NCI-H187 treated with DMSO at 0.1 percent for 48 hours (cell line): ENCODE data around the gene TXNL4B.
"Not testable (repeated sequence)": the region's sequence is repeated elsewhere in the genome, so short reads cannot be mapped to it uniquely, and the experiment has no call there.

ENCODE experiments used
- DNase-seq: peaks from one replicate; lab custom pipeline; 2025; lab: John Stamatoyannopoulos, UW

TXNL4B gene

DNA sequence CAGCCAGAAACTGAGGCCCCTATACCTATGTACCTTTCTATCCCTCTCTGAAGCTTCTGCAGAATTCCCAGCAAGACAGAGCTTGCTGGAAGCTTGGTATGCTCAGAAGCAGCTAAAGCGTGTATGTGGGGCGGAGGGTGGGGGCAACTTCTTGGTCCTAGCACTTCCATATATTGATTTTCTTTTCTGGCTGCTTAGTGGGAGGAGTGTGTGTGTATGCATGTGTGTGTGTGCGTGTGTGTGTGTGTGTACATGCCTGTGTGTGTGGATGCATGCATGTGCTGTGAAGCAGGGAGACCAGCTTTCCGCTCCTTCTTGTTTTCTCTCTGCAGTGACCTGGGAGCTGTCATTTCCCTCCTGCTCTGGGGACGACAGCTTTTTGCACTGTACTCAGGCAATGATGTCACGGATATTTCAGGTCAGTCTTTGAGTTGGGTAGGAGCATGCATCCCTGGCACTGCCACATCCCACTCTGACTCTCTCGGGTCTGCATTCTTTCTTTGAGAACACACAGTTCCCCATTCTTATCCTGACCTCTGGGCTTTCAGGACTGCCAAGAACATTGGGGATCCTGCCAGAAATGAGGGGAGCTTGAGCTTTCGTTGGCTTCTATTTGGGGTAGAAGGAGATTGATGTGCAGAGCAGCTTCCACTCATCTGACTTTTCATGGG, 19.7 kb downstream of the TXNL4B start:
- DNase-seq: no peak

DNA sequence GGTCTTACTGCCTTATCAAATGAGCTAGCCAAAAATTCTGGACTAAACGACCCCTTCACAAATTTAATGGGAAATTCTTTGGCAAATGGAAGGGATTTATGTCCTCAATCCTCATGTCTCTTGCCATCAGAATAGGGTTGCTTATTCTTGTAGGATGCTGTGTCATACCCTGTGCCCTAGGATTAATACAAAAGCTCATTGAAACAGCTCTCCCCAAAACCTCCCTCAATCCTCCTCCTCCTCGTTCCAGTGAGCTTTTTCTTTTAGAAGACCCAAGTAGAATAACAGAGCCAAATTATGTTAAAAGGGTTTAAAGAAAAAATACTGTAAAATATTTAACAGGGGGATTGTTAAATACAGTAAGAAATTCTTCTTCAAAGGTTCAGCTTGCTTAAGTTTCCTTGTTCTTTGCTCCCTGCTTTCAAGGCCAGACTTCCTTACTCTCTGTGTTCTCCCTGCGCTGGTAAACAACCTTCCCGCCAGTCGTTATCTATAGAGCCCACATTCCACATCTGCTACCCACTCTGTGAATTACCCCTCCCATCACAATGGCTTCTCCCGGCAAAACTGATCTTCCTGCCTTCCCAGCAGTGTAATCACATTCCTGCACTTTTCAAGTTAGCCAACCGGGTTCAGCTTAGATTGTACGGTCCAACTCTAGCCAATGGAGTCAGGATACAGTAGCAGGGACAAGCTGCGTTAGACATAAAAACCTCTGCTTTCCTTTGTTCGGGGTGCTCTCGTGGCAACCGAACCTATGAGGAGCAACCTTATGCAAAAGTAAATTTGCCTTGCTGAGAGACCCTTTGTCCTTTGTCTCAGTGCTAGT, 20.7 kb downstream of the TXNL4B start:
- no peak for DNase-seq

DNA sequence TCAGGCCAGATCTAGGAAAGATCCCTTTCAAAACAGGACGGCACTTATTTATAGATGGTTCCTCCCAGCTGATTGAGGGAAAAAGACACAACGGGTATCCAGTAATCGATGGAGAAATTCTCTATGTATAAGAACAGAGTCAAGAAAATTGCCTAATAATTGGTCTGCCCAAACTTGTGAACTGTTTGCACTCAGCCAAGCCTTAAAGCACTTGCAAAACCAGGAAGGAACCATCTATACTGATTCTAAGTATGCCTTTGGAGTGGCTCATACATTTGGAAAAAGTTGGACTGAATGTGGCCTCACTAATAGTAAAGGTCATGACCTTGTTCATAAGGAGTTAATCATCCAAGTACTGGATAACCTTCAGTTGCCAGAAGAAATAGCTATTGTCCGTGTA, 24.5 kb downstream of the TXNL4B start:
- DNase-seq: no peak

DNA sequence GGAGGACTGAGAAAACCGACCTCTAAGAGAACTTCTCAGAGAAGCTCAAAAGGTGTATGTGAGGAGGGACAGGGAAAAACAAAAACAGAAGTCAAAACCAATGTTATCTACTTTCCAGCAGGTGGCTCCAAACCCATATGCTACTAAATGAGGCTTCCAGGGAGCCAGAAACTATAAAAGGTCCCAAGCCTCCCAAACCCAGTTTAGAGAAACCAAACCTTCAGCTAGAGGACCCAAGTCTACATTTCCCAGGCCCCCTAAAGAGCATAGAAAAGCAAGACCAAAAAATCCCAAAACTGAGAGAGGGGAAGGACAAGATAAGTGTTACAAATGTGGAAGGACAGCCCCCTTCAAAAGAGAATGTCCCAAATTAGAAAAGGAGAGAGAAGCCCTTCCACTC, 26.7 kb downstream of the TXNL4B start:
- no peak for DNase-seq

DNA sequence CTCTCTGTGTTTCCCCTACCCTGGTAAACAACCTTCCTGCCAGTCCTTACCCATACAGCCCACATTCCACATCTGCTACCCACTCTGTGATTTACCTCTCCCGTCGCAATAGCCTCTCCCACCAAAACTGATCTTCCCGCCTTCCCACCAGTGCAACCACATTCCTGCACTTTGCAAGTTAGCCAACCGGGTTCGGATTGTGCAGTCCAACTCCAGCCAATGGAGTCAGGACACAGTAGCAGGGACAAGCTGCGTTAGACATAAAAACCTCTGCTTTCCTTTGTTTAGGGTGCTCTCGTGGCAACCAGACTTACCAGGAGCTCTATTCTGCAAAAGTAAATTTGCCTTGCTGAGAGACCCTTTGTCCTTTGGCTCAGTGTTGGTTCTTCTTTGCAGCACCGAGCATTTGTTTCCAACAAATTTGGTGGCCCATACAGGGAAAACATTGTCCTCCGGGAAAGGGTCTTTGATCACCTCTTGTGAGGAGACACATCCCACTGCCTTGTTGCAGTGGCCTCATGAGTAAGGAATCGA, 29.0 kb downstream of the TXNL4B start:
- no peak for DNase-seq

DNA sequence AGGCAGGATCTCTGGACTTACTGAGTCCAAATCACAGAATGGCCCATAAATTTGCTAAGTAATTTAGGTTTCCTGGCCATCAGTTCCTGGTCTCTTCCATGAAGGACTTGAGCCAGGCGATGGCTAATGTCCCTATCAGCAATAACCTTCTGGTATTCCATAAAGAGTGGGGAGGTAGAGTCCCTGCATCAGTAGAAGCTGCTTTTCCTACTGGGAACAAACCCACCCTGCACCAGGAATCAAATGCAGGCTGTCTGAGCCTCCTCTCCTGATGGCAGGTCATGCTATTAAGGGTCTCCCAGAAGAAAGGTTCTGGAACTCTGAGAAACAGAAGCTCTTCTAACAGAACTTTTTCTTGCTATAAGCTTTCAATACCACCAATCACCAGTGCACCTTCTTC, 31.9 kb downstream of the TXNL4B start:
- DNase-seq: no peak

DNA sequence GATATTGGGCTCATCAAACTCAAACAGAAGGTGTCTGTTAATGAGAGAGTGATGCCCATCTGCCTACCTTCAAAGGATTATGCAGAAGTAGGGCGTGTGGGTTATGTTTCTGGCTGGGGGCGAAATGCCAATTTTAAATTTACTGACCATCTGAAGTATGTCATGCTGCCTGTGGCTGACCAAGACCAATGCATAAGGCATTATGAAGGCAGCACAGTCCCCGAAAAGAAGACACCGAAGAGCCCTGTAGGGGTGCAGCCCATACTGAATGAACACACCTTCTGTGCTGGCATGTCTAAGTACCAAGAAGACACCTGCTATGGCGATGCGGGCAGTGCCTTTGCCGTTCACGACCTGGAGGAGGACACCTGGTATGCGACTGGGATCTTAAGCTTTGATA, 33.0 kb downstream of the TXNL4B start:
- no peak for DNase-seq

DNA sequence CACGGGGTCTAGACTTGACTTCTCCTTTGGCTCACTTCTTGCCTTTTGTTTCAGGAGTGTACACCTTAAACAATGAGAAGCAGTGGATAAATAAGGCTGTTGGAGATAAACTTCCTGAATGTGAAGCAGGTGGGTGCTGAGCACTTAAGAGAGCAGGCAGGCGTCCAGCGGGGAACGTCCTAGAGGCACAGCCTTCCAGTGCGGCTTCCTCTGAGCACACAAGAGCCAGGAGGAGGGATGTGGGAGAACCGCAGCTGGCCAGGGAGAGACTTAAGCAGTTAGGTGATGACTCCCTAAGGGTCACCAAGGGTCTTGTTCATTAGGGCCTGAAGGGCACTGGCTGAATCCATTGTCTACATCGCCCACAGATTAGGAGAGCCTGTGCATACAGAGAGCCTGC, 34.4 kb downstream of the TXNL4B start:
- DNase-seq: not testable (repeated sequence)

DNA sequence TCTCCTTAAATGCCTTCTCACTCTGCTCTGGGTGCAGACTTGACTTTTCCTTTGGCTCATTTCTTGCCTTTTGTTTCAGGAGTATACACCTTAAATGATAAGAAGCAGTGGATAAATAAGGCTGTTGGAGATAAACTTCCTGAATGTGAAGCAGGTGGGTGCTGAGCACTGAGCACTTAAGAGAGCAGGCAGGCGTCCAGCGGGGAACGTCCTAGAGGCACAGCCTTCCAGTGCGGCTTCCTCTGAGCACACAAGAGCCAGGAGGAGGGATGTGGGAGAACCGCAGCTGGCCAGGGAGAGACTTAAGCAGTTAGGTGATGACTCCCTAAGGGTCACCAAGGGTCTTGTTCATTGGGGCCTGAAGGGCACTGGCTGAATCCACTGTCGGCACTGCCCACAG, 36.1 kb downstream of the TXNL4B start:
- DNase-seq: not testable (repeated sequence)

DNA sequence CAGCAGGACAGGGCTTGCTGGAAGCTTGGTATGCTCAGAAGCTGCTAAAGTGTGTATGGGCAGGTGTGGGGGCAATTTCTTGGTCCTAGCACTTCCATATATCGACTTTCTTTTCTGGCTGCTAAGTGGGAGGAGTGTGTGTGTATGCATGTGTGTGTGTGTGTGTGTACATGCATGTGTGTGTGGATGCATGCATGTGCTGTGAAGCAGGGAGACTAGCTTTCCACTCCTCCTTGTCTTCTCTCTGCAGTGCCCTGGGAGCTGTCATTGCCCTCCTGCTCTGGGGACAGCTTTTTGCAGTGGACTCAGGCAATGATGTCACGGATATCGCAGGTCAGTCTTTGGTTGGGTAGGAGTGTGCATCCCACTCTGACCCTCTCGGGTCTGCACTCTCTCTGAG, 37.5 kb downstream of the TXNL4B start:
- no peak for DNase-seq

DNA sequence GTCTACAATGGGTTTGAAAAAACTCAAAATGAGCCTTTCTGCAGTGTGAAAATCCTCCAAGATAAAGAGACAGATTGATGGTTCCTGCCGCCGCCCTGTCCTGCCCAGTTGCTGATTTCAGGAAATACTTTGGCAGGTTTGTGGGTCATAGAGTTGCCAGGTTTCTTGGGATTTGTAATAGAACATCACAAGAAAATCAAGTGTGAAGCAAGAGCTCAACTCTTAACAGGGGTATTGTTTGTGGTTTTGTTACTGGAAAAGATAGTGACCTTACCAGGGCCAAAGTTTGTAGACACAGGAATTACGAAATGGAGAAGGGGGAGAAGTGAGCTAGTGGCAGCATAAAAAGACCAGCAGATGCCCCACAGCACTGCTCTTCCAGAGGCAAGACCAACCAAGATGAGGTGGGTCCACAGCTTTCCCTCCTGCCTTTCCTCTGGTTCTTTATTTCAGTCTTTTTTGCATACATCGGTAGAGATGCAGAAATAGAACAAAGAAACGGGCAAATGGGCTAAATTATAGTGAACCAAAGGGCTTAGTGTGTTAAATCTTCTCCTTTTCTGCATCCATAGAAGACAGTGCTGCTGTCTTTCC, 39.1 kb downstream of the TXNL4B start, which contains the start of gene HP:
TSS of gene HP (plus strand) at position 252 of the 594 bp plus-strand sequence. CDS start at position 400, 148 bp downstream.
- not testable (repeated sequence) for DNase-seq

DNA sequence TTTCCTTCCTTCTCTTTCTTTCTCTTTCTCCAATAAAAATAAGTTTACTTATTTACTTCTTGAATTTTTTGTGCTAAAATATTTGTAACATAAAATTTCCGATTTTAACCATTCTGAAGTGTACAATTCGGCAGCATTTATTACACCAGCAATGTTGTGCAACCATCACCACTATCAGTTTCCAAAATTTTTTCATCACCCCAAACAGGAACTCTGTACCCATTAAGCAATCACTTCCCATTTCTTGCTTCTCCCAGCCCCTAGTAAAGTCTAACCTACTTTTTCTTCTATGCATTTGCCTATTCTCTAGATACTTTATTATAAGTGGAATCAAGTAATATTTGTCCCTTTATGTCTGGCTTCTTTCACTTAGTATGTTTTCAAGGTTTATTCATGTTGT, 41.6 kb downstream of the TXNL4B start:
- no peak for DNase-seq

DNA sequence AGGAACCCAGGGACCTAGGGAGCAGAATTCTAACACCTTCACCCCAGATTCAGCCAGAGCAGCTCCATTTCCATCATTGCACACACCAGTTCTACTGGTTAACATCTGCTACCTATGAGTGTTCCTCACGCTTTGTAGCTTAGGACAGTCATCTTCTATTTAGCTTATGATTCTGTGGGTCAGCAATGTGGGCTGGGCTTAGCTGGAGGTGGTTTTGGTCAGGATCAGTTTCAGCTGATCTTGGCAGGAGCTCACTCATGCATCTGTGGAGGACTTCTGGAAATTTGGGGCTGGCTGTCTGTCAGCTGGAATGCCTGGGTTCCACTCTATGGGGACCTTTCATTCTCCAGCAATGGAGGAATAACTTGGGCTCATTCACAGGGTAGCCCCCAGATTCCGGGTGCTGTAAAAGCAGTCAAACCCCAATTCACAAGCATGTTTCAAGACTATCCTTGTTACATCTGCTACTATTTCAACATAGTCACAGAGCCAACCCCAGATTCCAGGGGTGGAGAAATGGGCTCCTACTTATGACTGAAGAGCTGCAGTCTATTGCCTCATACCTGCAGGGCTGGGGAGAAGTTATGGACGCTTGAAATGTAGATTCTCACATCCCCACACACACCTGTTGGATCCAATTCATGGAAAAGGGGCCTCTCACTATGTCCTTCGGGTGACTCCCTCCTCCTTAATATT, 42.5 kb downstream of the TXNL4B start:
- DNase-seq: no peak

DNA sequence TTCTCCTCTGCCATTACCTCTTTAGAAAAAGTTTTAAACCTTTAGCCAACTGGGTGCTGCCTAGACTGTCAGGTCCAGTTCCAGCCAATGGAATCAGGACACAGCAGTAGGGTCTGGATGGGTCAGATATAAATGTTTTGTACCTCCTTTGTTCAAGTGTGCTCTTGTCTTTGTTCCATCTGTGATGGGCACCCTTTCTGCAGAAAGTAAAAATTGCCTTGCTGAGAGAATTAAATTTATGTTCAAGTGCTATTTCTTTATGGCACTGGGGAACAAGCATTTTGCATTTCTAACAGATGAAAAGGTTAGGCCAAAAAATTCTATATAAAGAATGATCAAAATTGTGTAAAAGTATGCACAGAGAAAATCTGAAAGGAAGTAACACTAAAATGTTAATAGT, 44.3 kb downstream of the TXNL4B start:
- DNase-seq: no peak

DNA sequence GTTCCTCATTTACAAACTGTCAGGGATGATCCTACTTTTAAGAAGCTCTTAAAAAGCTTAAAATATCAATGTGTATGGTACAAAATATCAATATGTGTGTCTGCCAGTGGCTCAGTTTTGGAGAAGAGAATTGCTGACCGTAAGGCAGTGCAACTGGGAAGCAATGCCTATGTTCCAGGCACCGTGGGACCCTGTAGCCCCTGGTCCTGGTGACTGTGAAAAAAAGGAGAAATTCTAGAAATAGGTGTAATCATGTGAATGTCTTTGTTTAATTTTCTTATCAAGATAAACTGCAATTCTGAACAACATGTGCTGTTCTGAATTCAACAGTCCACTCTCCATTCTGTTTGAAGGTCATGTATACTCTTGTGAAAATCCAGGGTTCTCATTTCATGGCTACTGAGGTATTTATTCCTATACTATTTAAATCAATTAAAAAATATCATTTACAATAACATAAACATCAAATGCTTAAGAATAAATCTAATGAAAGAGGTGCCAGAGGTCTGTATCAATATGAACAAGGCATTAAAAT, 48.5 kb downstream of the TXNL4B start:
- DNase-seq: no peak

DNA sequence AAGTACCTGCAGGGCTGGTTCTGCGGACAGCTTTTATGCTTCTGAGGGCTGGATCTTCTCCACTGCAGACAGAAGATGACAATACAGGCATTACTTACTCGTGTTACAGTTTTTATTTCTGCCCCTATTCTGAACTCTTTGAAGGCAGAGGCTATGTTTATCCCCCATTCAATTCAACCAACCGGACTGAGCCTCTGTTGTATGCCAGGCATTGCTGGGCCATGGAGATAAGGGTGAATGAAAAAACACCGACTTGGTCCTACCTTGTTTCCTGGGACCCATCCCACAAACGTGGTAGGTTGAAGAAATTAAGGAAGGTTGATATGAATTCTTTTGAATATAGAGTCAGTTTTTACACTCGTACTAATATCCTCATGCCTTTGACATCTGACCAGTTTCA, 49.1 kb downstream of the TXNL4B start:
- no peak for DNase-seq

DNA sequence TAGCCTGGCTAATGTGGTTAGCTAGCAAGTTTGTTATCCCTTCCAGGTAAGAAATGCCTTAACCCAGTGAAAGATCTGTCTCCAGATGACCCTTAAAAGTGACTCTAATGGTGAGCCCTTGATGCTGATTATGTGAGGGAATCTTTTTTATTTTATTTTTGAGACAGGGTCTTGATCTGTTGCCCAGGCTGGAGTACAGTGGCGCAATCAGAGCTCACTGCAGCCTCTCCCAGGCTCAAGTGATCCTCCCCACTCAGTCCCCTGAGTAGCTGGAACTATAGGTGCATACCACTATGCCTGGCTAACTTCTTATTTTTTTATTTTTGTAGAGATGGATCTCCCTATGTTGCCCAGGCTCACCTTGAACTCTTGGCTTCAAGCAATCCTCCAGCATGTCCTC, 49.9 kb downstream of the TXNL4B start:
- DNase-seq: no peak

DNA sequence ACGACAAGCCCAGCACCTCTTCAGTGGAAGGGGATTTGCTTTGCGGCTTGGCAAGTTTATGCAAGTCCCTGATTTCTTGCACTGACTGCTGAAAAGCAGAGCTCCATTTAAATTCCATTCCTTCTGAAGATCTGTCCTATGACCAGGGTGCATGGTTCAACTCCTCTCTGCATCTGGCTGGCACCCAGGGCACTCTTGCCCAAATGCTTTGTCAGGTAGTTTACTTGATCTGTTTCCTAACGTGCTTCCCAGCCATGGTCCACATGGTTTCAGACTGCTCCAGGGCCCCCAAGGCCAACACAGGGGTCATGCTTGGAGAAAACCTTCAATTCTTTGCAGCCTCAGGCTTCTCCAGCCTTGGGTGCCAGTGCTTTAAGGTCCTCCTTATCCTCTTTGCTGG, 50.4 kb downstream of the TXNL4B start:
- no peak for DNase-seq

DNA sequence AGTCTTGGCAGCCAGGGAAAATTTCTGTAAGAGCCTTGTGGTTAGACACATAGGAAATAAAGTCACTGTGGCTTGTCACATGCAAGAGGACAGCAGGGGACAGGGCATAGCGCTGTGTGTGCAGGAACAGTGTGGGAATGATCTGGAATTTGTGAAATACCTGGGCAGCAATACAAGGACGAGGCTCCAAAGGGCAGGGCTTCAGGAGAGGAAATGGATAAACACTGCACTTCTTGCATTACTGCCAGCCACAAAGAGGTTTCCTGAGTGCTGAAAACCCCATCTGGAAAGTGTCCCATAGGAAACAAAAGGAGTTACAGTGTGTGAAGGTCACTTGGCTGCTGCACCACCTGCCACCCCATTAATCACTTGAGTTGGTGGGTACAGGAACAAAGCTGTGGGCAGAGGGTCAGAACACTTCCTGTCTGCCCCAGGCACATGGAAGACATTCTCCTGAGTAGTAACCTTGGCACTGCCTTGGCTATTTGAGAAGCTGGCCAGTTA, 51.2 kb downstream of the TXNL4B start:
- no peak for DNase-seq

DNA sequence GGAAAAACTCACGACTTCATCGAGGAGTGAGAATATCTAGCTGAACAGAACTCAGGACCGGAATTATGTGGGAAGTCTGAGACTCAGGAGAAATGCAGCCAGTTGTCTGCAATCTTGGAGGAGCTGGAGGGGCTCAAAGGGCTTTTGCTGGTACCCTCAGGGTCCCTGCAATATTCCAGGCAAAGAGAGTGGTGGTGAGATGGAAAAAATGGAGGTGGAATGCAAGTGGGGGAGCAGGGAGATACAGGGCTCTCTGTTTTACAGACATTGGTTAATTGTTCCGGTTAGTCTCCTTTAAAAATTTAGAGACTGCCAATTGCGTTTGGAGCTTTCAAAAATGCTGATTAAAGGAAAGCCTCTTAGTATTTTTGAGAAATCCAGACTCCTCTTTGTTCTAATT, 57.3 kb downstream of the TXNL4B start:
- DNase-seq: no peak
